Measurements from ENCODE around the gene CLMP. TPM values are rescaled to one million over a fixed set of nuclear protein-coding genes. Genes with fewer than 3 reads are reported as not detected.
A peak's percentile ranks its signal among the peaks of the same experiment; 100 is the strongest.

Gene CLMP
- total RNA-seq, 2 donors from 2014 or later, result 3.3 to 13.2 TPM

GRCh38 chr11:123080015-123080414, 115.0 kb downstream of the CLMP start:
- no peaks in the 10 kb centered on the region for H3K9me3 ChIP-seq
- no peaks in the 10 kb centered on the region for H3K27me3 ChIP-seq
- no peak for TF ChIP-seq CTCF (IDR thresholded peaks at IDR 0.05)

GRCh38 chr11:123076484-123076883, 118.6 kb downstream of the CLMP start:
- no peak overlapping the region for H3K4me3 ChIP-seq
- H3K9ac ChIP-seq (ENCODE audit: low read depth in 2 of 2, low read length in 2 of 2), result no peak overlapping the region
- no peaks in the 10 kb centered on the region for H3K9me3 ChIP-seq
- no peak for DNase-seq
- no peak overlapping the region for H3K27ac ChIP-seq
- intact Hi-C loops (cut with DNase I), result no loop called here
- no peak for TF ChIP-seq CTCF (IDR thresholded peaks at IDR 0.05)
- H3K27me3 ChIP-seq, result no peaks in the 10 kb centered on the region
- no peaks in the 10 kb centered on the region for H3K4me1 ChIP-seq
- no peaks in the 10 kb centered on the region for H3K36me3 ChIP-seq

More at GRCh38 chr11:123080015-123080414, 115.0 kb downstream of the CLMP start:
- H3K36me3 ChIP-seq, result no peaks in the 10 kb centered on the region
- no peak overlapping the region for H3K9ac ChIP-seq (ENCODE audit: low read depth in 2 of 2, low read length in 2 of 2)
- no peak overlapping the region for H3K27ac ChIP-seq
- no peak overlapping the region for H3K4me3 ChIP-seq
- DNase-seq, result no peak
- intact Hi-C loops (cut with DNase I), result no loop called here
- no peaks in the 10 kb centered on the region for H3K4me1 ChIP-seq

- H3K27ac ChIP-seq, result no peak overlapping the region
- no peak overlapping the region for H3K4me3 ChIP-seq
- H3K27me3 ChIP-seq, result no peaks in the 10 kb centered on the region
- intact Hi-C loops (cut with DNase I), result no loop called here
- no peaks in the 10 kb centered on the region for H3K36me3 ChIP-seq
- no peak for TF ChIP-seq CTCF (IDR thresholded peaks at IDR 0.05)
- no peaks in the 10 kb centered on the region for H3K4me1 ChIP-seq
- no peaks in the 10 kb centered on the region for H3K9me3 ChIP-seq
- H3K9ac ChIP-seq (ENCODE audit: low read depth in 2 of 2, low read length in 2 of 2), result no peak overlapping the region
- DNase-seq, result no peak
These were observed 121.5 kb downstream of the CLMP start for GRCh38 chr11:123073343-123074057.

- Histone ChIP-seq H3K9ac (ENCODE audit: low read depth in 2 of 2, low read length in 2 of 2) (no peak overlapping the region), H3K36me3 (no peaks in the 10 kb centered on the region), H3K4me1 (no peaks in the 10 kb centered on the region), H3K4me3 (no peak overlapping the region), H3K27me3 (no peaks in the 10 kb centered on the region), H3K9me3 (no peaks in the 10 kb centered on the region), H3K27ac (no peak overlapping the region)
- DNase-seq, result no peak
- intact Hi-C loops (cut with DNase I), result no loop called here
- no peak for TF ChIP-seq CTCF (IDR thresholded peaks at IDR 0.05)
These were observed 122.3 kb downstream of the CLMP start for GRCh38 chr11:123072762-123073161.

GRCh38 chr11:123072332-123072761, 122.7 kb downstream of the CLMP start:
- Histone ChIP-seq H3K36me3 (no peaks in the 10 kb centered on the region), H3K4me1 (no peaks in the 10 kb centered on the region), H3K27me3 (no peaks in the 10 kb centered on the region), H3K4me3 (no peak overlapping the region), H3K9me3 (no peaks in the 10 kb centered on the region), H3K9ac (ENCODE audit: low read depth in 2 of 2, low read length in 2 of 2) (no peak overlapping the region), H3K27ac (no peak overlapping the region)
- intact Hi-C loops (cut with DNase I), result no loop called here
- TF ChIP-seq CTCF (IDR thresholded peaks at IDR 0.05), result no peak
- DNase-seq, result peak; percentile 52

Measured in colonic mucosa (tissue), 4 donors.